Measurements from ENCODE around the gene TCERG1L. TPM values are rescaled to one million over a fixed set of nuclear protein-coding genes. Genes with fewer than 3 reads are reported as not detected.

TCERG1L gene
- total RNA-seq, 1 donor from 2014 or later: 0.08 TPM

DNA sequence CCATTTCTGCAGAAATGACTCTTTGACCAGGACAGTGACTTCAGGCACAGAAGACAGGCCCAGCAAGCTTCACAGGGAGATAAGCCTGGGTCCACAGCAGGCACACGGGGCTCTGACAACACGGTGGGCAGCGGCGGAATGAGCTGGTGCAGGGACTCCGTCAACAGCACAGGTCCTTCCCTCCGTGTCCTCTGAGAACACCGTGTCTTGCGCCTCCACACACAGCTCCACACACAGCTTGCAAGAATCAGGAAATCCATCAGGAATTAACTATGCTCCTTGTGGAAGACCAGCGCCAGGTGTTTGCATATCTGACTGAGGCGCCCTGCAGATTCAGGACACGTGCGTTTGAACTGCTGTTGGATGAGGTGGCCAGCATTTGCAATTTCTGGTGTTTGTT lies 39.6 kb downstream of the TCERG1L start:
- DNase-seq (ENCODE audit: low spot score): no peak
- ATAC-seq: no peak

- ATAC-seq (no peak), DNase-seq (ENCODE audit: low spot score) (no peak)
Measured at GRCh38 chr10:131271195-131271880, 40.2 kb downstream of the TCERG1L start.

DNA sequence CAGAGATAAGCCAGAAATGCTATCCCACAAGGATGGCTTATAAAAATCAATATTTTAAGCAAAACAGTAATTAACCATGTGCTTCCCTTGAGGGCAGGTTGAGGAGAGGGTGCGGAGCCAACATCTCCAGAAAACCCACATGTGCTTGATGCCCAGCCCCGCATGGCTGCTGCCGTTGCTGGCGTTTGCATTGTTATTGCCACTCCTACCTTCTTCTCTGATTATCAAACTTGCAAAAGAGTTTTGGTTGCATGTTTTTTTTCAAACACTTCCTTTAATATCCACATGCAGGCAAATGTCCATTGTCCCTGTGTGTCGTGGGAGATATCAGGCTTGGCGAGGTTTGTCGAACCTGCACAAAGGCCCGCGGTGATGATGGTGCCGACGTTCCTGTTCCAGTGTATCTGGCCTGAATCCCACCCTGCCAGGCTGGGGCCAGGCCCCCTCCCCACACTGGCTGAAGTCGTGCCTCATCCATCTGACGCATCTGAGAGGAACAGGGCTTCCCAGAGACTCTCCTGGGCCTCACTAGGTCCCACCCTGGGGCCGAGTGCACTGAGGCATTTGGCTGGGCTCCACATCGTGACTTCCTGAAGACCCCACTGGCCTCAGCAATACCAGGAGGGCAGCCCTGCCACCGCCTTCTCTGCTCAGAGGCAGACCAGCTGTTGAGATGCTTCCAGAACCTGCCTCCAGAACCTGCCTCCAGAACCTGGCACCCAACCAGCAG lies 40.9 kb downstream of the TCERG1L start:
- ATAC-seq: no peak
- DNase-seq (ENCODE audit: low spot score): no peak

DNA sequence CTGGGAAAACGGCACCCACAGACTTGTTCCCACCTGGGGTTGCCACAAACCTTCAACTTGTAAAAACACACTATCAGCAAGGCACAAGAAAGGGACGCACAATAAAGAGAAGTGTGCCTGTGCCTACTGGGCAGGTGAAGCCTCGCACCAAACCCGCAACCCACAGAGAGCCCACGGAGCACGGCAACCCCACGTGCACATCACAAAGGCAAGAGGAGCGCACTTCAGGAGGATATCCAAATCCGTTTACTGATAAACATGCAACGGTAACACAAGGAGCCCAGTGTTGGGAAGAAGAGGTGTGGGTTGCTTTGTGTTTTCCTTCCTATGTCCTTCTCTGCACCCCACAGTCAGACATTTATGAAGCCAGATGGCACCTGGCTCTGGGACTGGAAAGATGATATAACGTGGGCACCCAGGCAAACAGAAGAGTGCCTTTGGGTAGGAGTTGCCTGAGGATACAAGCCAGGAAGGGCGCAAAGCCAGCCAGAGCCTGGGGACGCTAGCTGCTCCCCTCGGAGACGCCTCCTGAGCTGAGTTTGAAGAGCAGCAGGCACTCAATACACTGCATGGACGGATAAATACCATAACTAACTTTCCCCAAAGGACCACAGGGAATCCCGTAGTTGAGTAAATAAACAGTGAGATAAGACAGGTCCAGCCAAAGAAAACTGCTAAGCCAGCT lies 41.6 kb downstream of the TCERG1L start:
- ATAC-seq (no peak), DNase-seq (ENCODE audit: low spot score) (no peak)

DNA sequence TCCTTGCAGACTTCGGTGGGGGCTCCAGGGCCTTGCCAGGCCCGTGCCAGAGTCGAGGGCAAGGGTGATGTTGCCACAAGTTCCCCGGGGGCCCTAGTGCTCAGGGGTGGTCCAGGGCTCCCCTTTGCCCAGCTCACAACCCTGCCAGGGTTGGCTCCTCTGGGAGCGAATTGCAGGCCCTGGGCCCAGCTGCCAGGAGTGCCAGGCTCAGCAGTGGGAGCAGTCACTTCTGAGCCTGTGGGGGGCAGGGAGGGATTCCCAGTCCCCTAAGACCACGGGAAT lies 43.8 kb downstream of the TCERG1L start:
- ATAC-seq (no peak), DNase-seq (ENCODE audit: low spot score) (no peak)

DNA sequence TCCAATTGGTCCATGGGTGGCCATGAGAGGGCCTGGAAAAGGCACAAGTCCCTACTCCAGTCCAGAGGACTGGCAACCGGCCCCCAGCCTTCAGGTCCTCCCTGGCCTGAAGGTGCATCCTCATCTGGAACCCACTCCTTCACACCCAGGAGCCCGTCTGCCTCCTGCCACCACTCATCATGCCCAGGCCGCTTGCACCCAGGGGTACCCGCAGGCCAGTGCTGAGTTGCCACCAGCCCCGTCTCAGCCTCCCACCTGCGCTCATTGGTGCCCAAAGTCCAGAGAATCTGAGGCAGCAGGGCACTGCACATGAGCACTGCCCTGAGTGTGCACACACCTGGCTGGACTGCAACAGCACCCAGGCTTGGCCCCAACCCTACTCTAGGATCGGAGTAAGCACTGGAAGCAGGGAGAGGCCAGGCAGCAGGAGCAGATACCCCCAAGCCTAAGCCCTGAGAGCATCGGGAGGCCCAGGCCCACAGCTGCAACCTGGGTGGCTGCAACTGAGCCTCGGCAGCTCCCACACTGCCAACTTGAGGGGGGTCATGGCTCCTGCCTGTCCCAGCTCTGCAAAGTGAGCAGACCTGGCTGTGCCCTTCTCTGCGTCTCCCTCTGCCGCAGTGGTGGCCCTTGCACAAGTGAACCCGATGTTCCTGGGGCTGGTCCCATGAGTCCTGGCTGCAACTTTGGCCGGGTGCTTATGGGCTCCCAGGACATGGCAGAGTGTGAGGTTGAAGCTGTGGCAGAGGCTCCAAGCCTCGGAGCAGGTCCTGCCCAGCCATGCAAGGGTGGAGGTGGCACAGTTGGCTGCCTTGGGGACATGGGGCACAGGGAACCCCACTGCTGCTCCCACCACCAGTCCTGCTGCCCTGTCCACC lies 44.3 kb downstream of the TCERG1L start:
- no peak for DNase-seq (ENCODE audit: low spot score)

DNA sequence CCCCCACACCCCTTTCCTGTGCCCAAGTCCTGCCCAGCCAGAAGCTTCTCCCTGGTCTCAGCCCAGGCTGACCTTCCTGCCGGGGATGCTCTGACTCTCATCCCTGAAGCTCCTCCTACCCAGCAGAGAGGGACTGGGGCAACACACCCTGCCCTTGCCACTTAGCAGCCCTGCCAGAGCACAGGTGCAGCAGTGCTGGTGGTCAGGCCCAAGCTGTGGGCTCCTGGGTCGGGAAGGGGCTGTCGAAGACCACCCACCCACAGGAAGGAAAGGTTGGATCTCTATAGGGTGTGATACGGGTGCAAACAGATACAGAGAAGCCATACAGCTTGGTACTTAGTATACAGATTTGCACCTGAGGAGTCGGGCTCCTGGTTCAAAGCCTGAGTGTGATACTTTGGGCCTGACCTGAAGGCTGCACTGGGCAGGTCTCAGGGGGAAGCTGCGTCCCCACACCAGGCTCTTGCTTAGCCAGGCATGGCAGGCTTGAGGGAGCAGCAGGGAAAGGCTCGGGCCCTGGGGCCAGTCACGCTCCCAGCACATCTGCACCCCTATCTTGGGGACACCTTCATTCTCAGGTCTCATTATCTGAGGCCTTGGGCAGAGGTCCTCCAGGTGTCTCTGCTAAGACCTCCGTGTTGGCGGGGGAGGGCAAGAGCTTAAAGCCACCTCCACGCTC lies 47.3 kb downstream of the TCERG1L start:
- no peak for DNase-seq (ENCODE audit: low spot score)
- ATAC-seq: no peak

More for the DNA sequence above, 44.3 kb downstream of the TCERG1L start:
- ATAC-seq: no peak

- ATAC-seq (no peak), DNase-seq (ENCODE audit: low spot score) (no peak)
Measured at GRCh38 chr10:131261890-131262475, 49.5 kb downstream of the TCERG1L start.

GRCh38 chr10:131260452-131261211 lies 50.9 kb downstream of the TCERG1L start:
- no peak for DNase-seq (ENCODE audit: low spot score)

DNA sequence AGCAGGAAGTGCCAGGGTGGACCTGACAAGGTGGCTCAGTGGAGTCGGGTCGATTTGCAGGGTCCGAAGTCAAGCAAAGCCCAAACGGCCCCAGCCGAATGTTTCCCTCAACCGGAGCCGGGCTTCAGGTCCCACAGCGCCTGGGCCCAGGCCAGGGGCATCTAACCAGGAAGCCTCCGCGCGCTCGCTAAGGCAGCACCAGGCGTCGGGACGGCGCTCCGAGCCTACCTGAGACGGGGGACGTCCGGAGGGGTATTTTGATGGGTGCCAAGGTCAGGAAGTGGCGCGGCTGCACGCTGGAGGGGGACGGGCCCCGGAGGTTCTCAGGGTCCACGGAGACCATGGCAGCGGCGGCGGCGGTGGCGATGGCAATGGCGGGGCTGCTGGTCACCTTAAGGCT lies 51.5 kb downstream of the TCERG1L start:
- no peak for ATAC-seq
- DNase-seq (ENCODE audit: low spot score): no peak

More at GRCh38 chr10:131260452-131261211, 50.9 kb downstream of the TCERG1L start:
- no peak for ATAC-seq

DNA sequence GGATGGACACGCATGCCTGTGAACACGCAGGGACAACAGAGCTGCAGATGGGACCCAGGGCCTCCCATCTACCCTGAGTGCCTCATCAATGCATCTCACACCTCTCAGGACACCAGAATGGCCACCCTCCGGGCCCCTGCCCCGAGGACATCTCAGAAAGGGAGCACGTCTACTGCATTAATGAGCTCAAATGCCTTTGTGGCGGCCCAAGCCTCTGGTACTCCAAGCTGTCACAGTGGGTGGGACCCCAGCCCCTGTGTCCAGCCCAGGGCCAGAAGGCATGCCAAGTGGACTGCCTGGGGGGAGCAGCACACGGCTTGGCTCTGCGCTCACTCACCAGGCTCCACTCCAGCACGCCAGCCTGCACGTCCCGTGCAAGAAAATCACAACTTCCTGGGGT lies 52.0 kb downstream of the TCERG1L start:
- DNase-seq (ENCODE audit: low spot score) (no peak), ATAC-seq (no peak)

- DNase-seq (ENCODE audit: low spot score) (no peak), ATAC-seq (no peak)
Measured at GRCh38 chr10:131258256-131258655, 53.3 kb downstream of the TCERG1L start.

DNA sequence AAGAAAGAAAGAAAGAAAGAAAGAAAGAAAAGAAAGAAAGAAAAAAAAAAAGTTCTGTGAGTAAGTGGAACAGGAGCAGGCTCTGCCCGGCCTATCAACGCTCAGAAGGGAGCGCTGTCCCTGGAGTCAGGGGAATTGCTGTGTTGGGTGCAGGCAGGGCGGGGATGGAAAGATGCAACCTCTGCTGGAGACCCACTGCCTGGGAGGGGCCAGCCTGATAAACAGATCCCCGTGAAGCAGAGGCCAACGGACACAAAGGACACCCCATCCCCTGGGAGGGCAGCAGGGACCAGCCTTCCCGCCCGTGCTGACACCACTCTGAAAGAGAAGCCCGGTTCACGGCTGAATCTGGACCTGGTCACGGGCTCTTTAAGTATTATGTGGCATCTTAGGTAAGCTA lies 54.5 kb downstream of the TCERG1L start:
- no peak for ATAC-seq
- DNase-seq (ENCODE audit: low spot score): no peak

- ATAC-seq (no peak), DNase-seq (ENCODE audit: low spot score) (no peak)
Measured at GRCh38 chr10:131254859-131255252, 56.7 kb downstream of the TCERG1L start.

DNA sequence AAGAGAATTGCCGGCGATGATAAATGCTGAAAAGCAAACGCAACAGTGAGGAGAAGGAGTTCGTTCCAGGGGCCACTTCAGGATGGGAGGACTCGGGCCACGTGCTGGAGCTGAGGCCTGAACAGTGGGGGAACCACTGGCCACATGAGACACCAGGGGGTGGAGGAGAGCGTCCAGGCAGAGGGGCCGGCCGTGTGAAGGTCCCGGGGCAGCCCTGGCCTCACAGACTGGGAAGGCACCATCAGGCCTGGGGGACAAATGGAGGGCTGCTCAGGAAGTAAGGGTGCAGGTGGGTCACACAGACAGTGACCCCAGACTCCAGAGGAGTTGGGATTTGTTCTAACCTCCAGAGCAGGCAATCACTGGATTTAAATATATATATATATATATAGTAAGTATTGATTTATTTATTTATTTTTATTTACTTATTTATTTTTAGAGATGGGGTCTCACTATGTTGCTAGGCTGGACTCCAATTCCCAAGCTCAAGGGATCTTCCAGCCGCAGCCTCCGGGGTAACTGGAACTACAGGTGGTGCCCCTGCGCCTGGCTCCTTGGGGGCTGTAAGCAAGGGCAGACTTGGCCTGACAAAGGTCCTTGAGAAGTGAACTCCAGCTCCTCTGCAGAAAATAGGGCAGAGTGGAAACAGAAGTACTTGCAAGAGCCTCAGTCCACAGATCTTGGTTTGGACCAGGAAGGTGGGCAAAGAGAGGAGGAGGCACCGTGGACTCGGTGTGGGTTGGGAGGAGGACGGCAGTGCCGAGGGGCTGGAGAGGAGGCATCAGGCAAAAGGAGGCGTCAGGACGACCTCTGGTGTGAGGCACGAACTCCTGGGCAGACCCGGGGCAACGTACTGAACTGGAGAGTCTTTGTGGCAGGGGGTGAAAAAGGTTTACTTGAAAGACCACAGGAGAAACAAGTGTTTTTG lies 57.3 kb downstream of the TCERG1L start:
- ATAC-seq (no peak), DNase-seq (ENCODE audit: low spot score) (no peak)

DNA sequence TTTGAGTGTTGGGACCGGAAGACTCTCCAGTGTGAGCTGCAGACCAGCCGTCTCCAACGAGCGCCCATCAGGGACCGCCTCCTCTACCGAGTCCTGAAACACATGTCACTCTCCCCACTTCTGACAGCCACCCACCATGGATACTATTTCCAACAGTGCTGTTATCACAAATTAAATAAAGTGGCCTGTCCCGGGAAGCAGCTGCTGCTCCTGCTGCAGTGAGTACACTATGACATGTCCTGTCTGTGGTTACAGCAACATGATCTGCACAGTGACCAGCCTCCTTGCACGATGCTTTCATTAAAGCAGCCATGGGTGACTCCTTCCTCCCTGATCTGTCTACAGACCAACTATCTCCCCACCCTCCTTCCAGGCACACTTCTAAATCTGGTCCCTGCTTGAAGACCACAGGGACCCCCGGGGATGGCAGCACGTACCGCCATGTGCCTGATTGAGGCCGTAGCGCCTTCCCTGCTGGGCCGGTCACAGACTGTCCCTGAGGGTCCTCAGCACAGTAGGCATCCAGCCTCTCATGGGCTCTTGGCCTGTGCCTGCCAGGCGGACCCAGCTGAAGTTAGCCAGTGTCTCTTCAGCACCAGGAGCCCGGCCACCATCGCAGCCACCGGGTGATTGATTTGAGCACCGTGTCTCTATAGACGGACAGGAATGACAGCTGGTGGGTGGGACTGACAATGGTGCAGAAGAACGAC lies 58.8 kb downstream of the TCERG1L start:
- no peak for DNase-seq (ENCODE audit: low spot score)
- ATAC-seq: no peak

DNA sequence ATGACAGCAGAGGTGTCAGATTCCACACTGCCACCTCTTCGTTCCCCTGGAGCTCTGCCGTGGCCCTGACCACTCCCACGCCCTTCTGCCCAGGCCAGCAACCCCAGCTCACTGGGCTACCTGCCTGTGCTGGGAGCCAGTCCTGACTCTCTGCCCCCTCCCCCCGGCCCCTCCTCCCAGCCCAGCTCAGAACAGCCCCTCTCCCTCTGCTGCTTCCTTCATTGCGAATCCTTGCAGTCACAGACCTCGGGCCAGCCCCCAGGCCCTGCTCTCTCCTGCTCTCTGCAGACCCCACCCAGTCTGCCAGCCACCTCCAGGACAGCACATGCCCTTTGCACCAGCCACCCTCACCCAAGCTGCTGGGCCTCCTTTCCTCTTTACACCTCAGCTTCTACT lies 60.4 kb downstream of the TCERG1L start:
- ATAC-seq: peak; percentile 18
- DNase-seq (ENCODE audit: low spot score): no peak

Measured in left lobe of liver (tissue), 2 donors.